CD4-positive, alpha-beta memory T cell (primary cell): ENCODE data around the gene SRPRB. TPM values are rescaled to one million over a fixed set of nuclear protein-coding genes. Genes with fewer than 3 reads are reported as not detected.

Source experiments
- polyA plus RNA-seq, 2 donors: library from polyadenylated mRNA; unstranded; fragments of 300-500 nt; fragmentation: Illumina TruSeq; gene quantifications; one replicate each; pipeline ENCODE4 v1.2.3, GENCODE V29; 2021
- total RNA-seq, 2 experiments: library from RNA; stranded (reverse); gene quantifications; one replicate each; pipeline ENCODE4 v1.2.3, GENCODE V29; 2021

SRPRB gene
- total and polyA plus RNA-seq, 4 experiments from 2014 or later: 45.6 to 57.4 (median 52.4) TPM

Other genes with a start within 250 kb of the SRPRB start
- gene CDV3, start 232.1 kb upstream of the SRPRB start, total RNA-seq: 100 to 1,000 TPM; 208 to 212 TPM
- gene CDV3, start 232.1 kb upstream of the SRPRB start, polyA plus RNA-seq: 10 to 100 TPM; 33.5 to 80.5 TPM
- 10 to 100 TPM; 42.0 to 43.2 TPM for gene TOPBP1, start 143.9 kb upstream of the SRPRB start, total RNA-seq
- gene TOPBP1, start 143.9 kb upstream of the SRPRB start, polyA plus RNA-seq: 10 to 100 TPM in 1 of 2 donors, 1 to 10 TPM in 1; 6.1 to 13.0 TPM
- gene TF, start 59.4 kb upstream of the SRPRB start, total RNA-seq: under 1 TPM; 0.25 to 0.38 TPM
- gene TF, start 59.4 kb upstream of the SRPRB start, polyA plus RNA-seq: not detected
- gene RAB6B, start 90.1 kb downstream of the SRPRB start, total RNA-seq: 1 to 10 TPM in 1 of 2 experiments, under 1 TPM in 1; 0.55 to 1.8 TPM
- gene RAB6B, start 90.1 kb downstream of the SRPRB start, polyA plus RNA-seq: under 1 TPM; 0.34 to 0.37 TPM
- not detected for gene SLCO2A1, start 224.1 kb downstream of the SRPRB start, total RNA-seq
- not detected for gene SLCO2A1, start 224.1 kb downstream of the SRPRB start, polyA plus RNA-seq